T follicular helper cell (primary cell): ENCODE measurements around the gene RIMKLB.
A peak's percentile ranks its signal among the peaks of the same experiment; 100 is the strongest.
"Not testable (repeated sequence)": the region's sequence is repeated elsewhere in the genome, so short reads cannot be mapped to it uniquely, and the experiment has no call there.

ENCODE experiments used
- DNase-seq: peaks from one replicate; pipeline ENCODE4 v3.0.0-alpha.2; 2020; ENCODE audit warnings: low read depth

Gene RIMKLB

GRCh38 chr12:8695116-8695515 lies 2.7 kb upstream of the RIMKLB start:
- no peak for DNase-seq

- no peak for DNase-seq
Measured at GRCh38 chr12:8696442-8697090, 1.2 kb upstream of the RIMKLB start.

- peak; percentile 1 for DNase-seq
Measured at GRCh38 chr12:8697120-8697475, 693 bp upstream of the RIMKLB start.

GRCh38 chr12:8698132-8698851 lies 501 bp downstream of the RIMKLB start:
- DNase-seq = peak; percentile 22

- no peak for DNase-seq
Measured at GRCh38 chr12:8698879-8699278, 1.1 kb downstream of the RIMKLB start.

- DNase-seq = no peak
Measured at GRCh38 chr12:8699714-8700113, 1.9 kb downstream of the RIMKLB start.

- no peak for DNase-seq
Measured at GRCh38 chr12:8701046-8701660, 3.4 kb downstream of the RIMKLB start.

- no peak for DNase-seq
Measured at GRCh38 chr12:8702159-8702558, 4.4 kb downstream of the RIMKLB start.

GRCh38 chr12:8709124-8709830 lies 11.5 kb downstream of the RIMKLB start:
- no peak for DNase-seq

GRCh38 chr12:8712572-8712971 lies 14.8 kb downstream of the RIMKLB start:
- DNase-seq = no peak

GRCh38 chr12:8722286-8722800 lies 24.6 kb downstream of the RIMKLB start:
- no peak for DNase-seq

GRCh38 chr12:8734873-8735381 lies 37.1 kb downstream of the RIMKLB start:
- no peak for DNase-seq

GRCh38 chr12:8742501-8742900 lies 44.7 kb downstream of the RIMKLB start:
- DNase-seq = no peak

- DNase-seq = not testable (repeated sequence)
Measured at GRCh38 chr12:8743121-8743520, 45.3 kb downstream of the RIMKLB start.

- DNase-seq = not testable (repeated sequence)
Measured at GRCh38 chr12:8745631-8746030, 47.8 kb downstream of the RIMKLB start.

- DNase-seq = no peak
Measured at GRCh38 chr12:8746046-8746445, 48.3 kb downstream of the RIMKLB start.

- not testable (repeated sequence) for DNase-seq
Measured at GRCh38 chr12:8760076-8760475, 62.3 kb downstream of the RIMKLB start.

GRCh38 chr12:8762701-8763100 lies 64.9 kb downstream of the RIMKLB start:
- not testable (repeated sequence) for DNase-seq

GRCh38 chr12:8766121-8766520 lies 68.3 kb downstream of the RIMKLB start:
- DNase-seq = not testable (repeated sequence)

- DNase-seq = no peak
Measured at GRCh38 chr12:8770499-8770898, 72.7 kb downstream of the RIMKLB start.

GRCh38 chr12:8771072-8771471 lies 73.3 kb downstream of the RIMKLB start:
- no peak for DNase-seq

- DNase-seq = no peak
Measured at GRCh38 chr12:8773461-8773860, 75.7 kb downstream of the RIMKLB start.
